Adrenal gland (tissue), 5 donors: ENCODE data around the gene VWA5B2.

Source experiments
- POLR2A ChIP-seq, 2 donors: fragments of 450-650 bp; IDR thresholded peaks; one replicate each; pipeline ENCODE4 v1.6.1; 2017; ENCODE audit warnings: antibody characterized with exemption in 2 of 2, mild to moderate bottlenecking in 2 of 2, moderate library complexity in 1 of 2
- TF ChIP-seq, protein P1 (sequence below), 6 experiments: fragments of 450-650 bp in 4 of 6; fragments of 200-600 bp in 2 of 6; sonication (generic) in 1 of 6; IDR thresholded peaks; 1 replicate in 5 of 6; 2 replicates in 1 of 6; pipeline versions ENCODE4 v1.5.1 to v1.8.0; 2016 to 2021; ENCODE audit warnings: antibody characterized with exemption in 6 of 6, mild to moderate bottlenecking in 2 of 6, moderate library complexity in 1 of 6
- donor health status: DM: no; HTN: no; CAD: no.

- TF ChIP-seq, protein P1, sequence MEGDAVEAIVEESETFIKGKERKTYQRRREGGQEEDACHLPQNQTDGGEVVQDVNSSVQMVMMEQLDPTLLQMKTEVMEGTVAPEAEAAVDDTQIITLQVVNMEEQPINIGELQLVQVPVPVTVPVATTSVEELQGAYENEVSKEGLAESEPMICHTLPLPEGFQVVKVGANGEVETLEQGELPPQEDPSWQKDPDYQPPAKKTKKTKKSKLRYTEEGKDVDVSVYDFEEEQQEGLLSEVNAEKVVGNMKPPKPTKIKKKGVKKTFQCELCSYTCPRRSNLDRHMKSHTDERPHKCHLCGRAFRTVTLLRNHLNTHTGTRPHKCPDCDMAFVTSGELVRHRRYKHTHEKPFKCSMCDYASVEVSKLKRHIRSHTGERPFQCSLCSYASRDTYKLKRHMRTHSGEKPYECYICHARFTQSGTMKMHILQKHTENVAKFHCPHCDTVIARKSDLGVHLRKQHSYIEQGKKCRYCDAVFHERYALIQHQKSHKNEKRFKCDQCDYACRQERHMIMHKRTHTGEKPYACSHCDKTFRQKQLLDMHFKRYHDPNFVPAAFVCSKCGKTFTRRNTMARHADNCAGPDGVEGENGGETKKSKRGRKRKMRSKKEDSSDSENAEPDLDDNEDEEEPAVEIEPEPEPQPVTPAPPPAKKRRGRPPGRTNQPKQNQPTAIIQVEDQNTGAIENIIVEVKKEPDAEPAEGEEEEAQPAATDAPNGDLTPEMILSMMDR (IDR thresholded peaks at IDR 0.05) = no peak
- no peak for TF ChIP-seq POLR2A (IDR thresholded peaks at IDR 0.05)
Observed at GRCh38 chr3:184218814-184219213, 10.6 kb upstream of the VWA5B2 start.
